Endodermal cell (in vitro differentiated cells): ENCODE data around the gene LSAMP. TPM values are rescaled to one million over a fixed set of nuclear protein-coding genes. Genes with fewer than 3 reads are reported as not detected.

Experiments
- DNase-seq: peaks from one replicate; pipeline ENCODE4 v3.0.0-alpha.2; 2017
- H3K27ac ChIP-seq: 2 replicates; pipeline ENCODE4 v1.5.1; 2013; ENCODE audit warnings: mild to moderate bottlenecking, low read depth, low read length, moderate library complexity
- H3K27me3 ChIP-seq: 2 replicates; pipeline ENCODE4 v1.6.1; 2013; ENCODE audit warnings: mild to moderate bottlenecking, low read length, moderate library complexity; ENCODE audit not compliant: insufficient read depth, control insufficient read depth, poor library complexity, severe bottlenecking
- H3K36me3 ChIP-seq: 2 replicates; pipeline ENCODE4 v1.7.0; 2013; ENCODE audit warnings: mild to moderate bottlenecking, low read length, moderate library complexity; ENCODE audit not compliant: control insufficient read depth, insufficient read depth
- H3K4me1 ChIP-seq: one replicate; pipeline ENCODE4 v1.7.0; 2013; ENCODE audit warnings: low read length; ENCODE audit not compliant: control insufficient read depth, insufficient read depth
- H3K4me3 ChIP-seq: 2 replicates; pipeline ENCODE4 v1.5.1; 2013; ENCODE audit warnings: mild to moderate bottlenecking, low read length, moderate library complexity
- H3K9ac ChIP-seq: 2 replicates; pipeline ENCODE4 v1.6.1; 2013; ENCODE audit warnings: mild to moderate bottlenecking, low read length, moderate library complexity; ENCODE audit not compliant: poor library complexity, severe bottlenecking; ENCODE audit errors: extremely low read depth
- H3K9me3 ChIP-seq: 2 replicates; pipeline ENCODE4 v1.6.1; 2013; ENCODE audit warnings: mild to moderate bottlenecking, low read length, moderate library complexity; ENCODE audit not compliant: control insufficient read depth
- H3K27ac Mint-ChIP-seq: 2 replicates; pipeline ENCODE4 v1.8.0; 2020; ENCODE audit warnings: mixed read lengths
- H3K27me3 Mint-ChIP-seq: 2 replicates; pipeline ENCODE4 v1.8.0; 2021; ENCODE audit warnings: mild to moderate bottlenecking, mixed read lengths; ENCODE audit not compliant: insufficient read depth
- H3K36me3 Mint-ChIP-seq: 2 replicates; pipeline ENCODE4 v1.8.0; 2020; ENCODE audit warnings: low read depth, mixed read lengths
- H3K4me1 Mint-ChIP-seq: 2 replicates; pipeline ENCODE4 v1.8.0; 2020; ENCODE audit warnings: mixed read lengths
- H3K4me3 Mint-ChIP-seq: 2 replicates; pipeline ENCODE4 v1.8.0; 2020; ENCODE audit warnings: mild to moderate bottlenecking, moderate library complexity, mixed read lengths
- H3K9me3 Mint-ChIP-seq: 2 replicates; pipeline ENCODE4 v1.8.0; 2020; ENCODE audit warnings: mild to moderate bottlenecking, mixed read lengths
- WGBS, 2 experiments: methylation state at CpG; one replicate each; pipeline versions ENCODE4 v1.1.5 to v1.1.7; 2013; ENCODE audit warnings: missing lambda C conversion rate in 2 of 2, mixed read lengths in 1 of 2; ENCODE audit not compliant: insufficient coverage in 1 of 2, insufficient read length in 1 of 2; 5-methylcytosine and 5-hydroxymethylcytosine counted together
- total RNA-seq, 2 donors: library from RNA; stranded (reverse); fragmentation: NEBNext Ultra II Directional in 1 of 2; extraction: Animal tissue kit (Norgen Biotek cat#: 25700) in 1 of 2; gene quantifications; 2 replicates in 1 of 2; 3 replicates in 1 of 2; pipeline ENCODE4 v1.2.1, GENCODE V29; 2021
- TF ChIP-seq, protein P1 (sequence below): fragments of 200-600 bp; sonication (generic); conservative IDR thresholded peaks from 2 replicates; pipeline ENCODE4 v1.5.0; 2021; ENCODE audit warnings: antibody characterized with exemption, mild to moderate bottlenecking

Gene LSAMP
- total RNA-seq, 2 donors from 2014 or later, result 4.4 to 10.2 TPM

DNA sequence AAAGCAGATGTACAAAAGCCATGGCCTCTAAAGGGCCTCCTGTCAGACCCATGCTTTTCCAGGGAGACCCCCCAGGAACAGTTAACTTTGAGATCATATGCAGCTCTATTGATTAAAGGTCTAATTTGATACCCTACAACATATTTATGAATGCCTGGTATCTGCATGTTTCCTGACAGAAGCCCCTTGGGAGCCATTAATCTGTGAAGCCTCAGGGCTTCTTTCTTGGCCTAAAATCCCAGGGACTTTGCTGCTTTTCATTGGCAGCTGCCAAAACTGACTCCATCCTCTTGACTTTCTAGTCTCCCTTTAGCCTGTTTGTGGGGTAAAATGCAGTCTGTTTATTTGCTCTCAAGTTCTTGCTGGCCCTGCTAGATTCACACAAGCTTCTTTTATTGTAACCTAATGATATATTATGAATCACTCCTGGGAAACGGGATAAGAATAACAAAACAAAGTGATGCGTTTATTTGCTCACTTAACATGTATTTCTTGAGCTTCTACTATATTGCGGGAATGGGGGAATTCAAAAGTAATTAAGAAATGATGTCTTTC, 257.0 kb downstream of the LSAMP start:
- peaks cover 2% of the 10 kb centered on the region for H3K27me3 Mint-ChIP-seq

DNA sequence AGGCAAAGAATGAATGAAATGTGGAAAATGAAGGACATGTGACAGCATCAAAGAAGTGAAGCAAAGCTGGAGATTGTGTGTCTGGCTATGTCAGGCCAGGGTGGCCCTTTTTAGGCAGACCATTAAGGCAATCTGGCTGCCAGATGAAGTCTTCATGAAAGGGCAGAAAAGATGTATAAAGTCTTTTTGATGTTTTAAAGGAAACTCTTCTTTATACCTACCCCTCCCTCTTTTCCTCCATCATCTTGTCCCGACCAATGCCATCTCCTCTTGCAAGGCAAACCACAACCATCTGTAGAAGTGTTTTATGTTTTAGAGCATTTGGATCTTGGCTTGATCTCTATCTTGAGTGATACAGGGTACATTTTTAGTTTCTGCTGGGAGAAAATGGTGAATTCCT, 259.2 kb downstream of the LSAMP start:
- Mint-ChIP-seq H3K4me3 (no peak overlapping the region), H3K27me3 (peaks cover 2% of the 10 kb centered on the region), H3K4me1 (peaks cover 5% of the 10 kb centered on the region), H3K36me3 (no peaks in the 10 kb centered on the region), H3K9me3 (no peaks in the 10 kb centered on the region), H3K27ac (no peak overlapping the region)
- Histone ChIP-seq H3K4me1 (no peaks in the 10 kb centered on the region), H3K27ac (no peak overlapping the region), H3K4me3 (no peak overlapping the region), H3K9me3 (no peaks in the 10 kb centered on the region), H3K9ac (no peak overlapping the region), H3K27me3 (no peaks in the 10 kb centered on the region), H3K36me3 (no peaks in the 10 kb centered on the region)
- TF ChIP-seq, protein P1, sequence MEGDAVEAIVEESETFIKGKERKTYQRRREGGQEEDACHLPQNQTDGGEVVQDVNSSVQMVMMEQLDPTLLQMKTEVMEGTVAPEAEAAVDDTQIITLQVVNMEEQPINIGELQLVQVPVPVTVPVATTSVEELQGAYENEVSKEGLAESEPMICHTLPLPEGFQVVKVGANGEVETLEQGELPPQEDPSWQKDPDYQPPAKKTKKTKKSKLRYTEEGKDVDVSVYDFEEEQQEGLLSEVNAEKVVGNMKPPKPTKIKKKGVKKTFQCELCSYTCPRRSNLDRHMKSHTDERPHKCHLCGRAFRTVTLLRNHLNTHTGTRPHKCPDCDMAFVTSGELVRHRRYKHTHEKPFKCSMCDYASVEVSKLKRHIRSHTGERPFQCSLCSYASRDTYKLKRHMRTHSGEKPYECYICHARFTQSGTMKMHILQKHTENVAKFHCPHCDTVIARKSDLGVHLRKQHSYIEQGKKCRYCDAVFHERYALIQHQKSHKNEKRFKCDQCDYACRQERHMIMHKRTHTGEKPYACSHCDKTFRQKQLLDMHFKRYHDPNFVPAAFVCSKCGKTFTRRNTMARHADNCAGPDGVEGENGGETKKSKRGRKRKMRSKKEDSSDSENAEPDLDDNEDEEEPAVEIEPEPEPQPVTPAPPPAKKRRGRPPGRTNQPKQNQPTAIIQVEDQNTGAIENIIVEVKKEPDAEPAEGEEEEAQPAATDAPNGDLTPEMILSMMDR, result no peak
- no peak for DNase-seq
- 71% methylated on average over 1 of the region's 1 CpG; no CpG with 5 or more reads in 1 of the 2 experiments for WGBS, 2 experiments

More for the DNA sequence above, 257.0 kb downstream of the LSAMP start:
- H3K9me3 ChIP-seq, result no peaks in the 10 kb centered on the region
- H3K4me1 ChIP-seq, result no peaks in the 10 kb centered on the region
- no peak overlapping the region for H3K4me3 ChIP-seq
- Mint-ChIP-seq H3K4me1 (peaks cover 5% of the 10 kb centered on the region), H3K9me3 (no peaks in the 10 kb centered on the region), H3K27ac (no peak overlapping the region), H3K4me3 (no peak overlapping the region), H3K36me3 (no peaks in the 10 kb centered on the region)
- no peaks in the 10 kb centered on the region for H3K27me3 ChIP-seq
- DNase-seq, result no peak
- H3K36me3 ChIP-seq, result no peaks in the 10 kb centered on the region
- H3K9ac ChIP-seq, result no peak overlapping the region
- 80 to 97% methylated on average over 2 to 3 of the region's 3 CpGs for WGBS, 2 experiments
- H3K27ac ChIP-seq, result no peak overlapping the region
- TF ChIP-seq, protein P1, result no peak

DNA sequence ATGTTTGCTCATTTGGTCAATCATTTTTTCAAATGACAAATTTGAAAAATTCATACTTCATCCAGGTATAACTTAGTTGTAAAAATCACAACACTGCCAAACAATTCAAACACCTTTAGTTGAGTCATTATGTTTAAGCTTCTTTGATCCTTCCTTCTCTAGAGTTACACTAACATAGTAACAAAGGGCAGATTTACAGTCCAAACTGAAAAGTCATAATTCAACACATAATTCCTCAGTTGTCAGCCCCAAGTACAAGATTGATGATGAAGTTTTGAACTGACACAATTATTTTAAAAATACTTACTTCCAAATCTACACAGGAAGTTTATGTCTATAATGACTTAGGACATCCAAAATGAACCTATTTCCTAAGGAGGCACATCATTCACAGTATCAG, 264.1 kb downstream of the LSAMP start:
- TF ChIP-seq, protein P1, result no peak
- H3K36me3 ChIP-seq, result no peaks in the 10 kb centered on the region
- no peaks in the 10 kb centered on the region for H3K9me3 ChIP-seq
- no peaks in the 10 kb centered on the region for H3K27me3 ChIP-seq
- H3K4me1 Mint-ChIP-seq, result peaks cover 6% of the 10 kb centered on the region
- H3K4me3 ChIP-seq, result no peak overlapping the region
- no peaks in the 10 kb centered on the region for H3K36me3 Mint-ChIP-seq
- H3K9ac ChIP-seq, result no peak overlapping the region
- no peak for DNase-seq
- no peaks in the 10 kb centered on the region for H3K9me3 Mint-ChIP-seq
- no peaks in the 10 kb centered on the region for H3K4me1 ChIP-seq
- peaks cover 2% of the 10 kb centered on the region for H3K27me3 Mint-ChIP-seq
- no peak overlapping the region for H3K4me3 Mint-ChIP-seq
- no peak overlapping the region for H3K27ac Mint-ChIP-seq
- no peak overlapping the region for H3K27ac ChIP-seq
